HPDE6-E6E7 (cell line): Measurements from ENCODE around the gene STK10.
A peak's percentile ranks its signal among the peaks of the same experiment; 100 is the strongest.
"Not testable (repeated sequence)": the region's sequence is repeated elsewhere in the genome, so short reads cannot be mapped to it uniquely, and the experiment has no call there.

Experiments used
- DNase-seq: peaks from one replicate; pipeline ENCODE4 v3.0.0; 2011; ENCODE audit warnings: missing footprints; ENCODE audit errors: extremely low spot score

The STK10 gene

GRCh38 chr5:172188033-172188892 lies at the start of gene STK10:
Gene STK10, minus strand, starts transcription at chr5:172188224. Its CDS starts 182 bp downstream, at chr5:172188042.
- DNase-seq, result peak; percentile 96

DNA sequence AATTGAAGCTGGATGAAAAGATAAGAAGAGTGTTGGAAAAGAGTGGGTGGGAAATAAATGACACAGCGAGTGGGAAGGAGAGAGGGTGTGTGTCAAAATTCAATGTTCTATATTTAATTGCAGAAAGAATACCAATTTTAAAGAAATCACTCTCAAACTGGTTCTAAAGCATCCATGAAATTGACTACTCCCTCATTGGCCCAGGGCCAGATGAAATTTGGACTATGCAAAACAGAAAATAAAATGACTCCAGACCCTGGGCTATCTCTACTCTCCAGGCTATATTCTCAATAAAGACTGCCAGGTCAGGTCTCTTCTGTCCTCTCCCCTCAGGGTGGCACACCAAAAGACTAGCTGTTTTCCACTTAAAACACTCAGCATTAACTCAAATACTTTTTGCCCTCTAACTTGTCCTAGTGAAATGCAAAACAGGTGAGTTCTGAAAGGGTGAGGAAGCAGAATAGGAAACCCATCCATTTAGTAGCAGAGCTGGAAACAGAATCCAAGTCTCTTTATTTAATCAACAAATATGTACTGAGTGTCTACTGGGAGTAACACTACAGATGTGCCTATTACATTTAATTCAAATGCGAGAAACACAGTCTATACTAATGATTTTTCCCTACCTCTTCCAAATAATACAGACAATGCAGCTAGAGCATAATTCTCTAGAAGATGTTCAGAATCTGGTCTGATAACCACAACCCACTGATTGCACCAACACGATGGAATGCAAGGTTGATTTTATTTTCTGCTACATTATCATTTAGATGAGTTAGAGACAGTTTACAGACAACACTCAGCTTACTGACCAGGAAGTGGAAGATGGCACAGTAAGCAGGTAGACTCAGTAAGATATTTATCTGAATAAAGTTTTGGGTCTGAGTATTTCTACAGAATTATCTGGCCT lies 48.1 kb upstream of the STK10 start:
- DNase-seq, result no peak

DNA sequence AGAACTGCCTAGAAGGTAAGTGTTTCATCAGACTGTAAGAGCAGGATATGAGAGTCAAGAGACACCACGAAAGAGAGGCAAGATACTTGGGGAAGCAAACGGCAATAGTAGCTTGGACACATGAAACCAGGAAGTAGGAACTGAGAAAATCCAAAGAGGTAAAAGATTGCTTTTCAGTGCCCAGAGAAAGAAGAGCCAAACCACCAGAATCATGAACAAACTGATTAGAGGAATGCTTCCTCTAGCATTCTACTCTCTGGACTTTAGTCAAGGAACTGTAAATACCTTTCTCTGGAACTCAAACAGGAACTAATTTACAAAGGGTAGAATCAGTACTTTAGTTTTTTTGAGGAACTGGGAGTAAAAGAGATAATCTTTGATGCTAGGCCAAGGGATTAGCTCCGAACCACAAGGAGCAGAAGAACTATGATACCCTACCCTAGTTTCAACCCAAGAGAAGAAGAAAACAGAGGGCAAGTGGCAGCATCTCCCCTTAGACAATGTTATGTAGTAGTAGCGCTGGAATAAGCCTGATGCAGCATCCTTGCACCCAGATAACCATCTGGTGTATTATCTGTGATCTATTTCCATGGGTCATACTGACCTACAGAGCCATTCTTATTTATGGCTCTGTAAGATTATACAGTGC lies 47.2 kb upstream of the STK10 start:
- no peak for DNase-seq

DNA sequence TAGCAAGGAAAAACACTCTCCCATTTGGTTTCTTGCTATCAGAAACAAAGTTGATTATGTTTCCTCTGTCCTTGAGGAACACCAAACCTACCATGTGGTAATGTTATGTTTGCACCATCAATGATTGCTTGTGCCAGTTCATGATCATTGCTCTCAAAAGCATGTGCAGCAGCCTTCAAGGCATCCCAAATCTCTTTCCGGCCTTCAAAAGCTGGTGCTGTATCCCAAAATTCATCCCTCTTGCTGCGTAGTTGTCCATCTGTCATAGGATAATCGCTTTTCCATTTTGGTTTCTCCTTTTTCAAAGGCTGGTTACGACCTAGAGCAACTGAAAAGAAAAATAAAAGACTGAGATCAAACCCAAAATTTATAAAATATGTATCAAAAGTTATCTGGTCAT lies 46.0 kb upstream of the STK10 start:
- DNase-seq, result no peak

DNA sequence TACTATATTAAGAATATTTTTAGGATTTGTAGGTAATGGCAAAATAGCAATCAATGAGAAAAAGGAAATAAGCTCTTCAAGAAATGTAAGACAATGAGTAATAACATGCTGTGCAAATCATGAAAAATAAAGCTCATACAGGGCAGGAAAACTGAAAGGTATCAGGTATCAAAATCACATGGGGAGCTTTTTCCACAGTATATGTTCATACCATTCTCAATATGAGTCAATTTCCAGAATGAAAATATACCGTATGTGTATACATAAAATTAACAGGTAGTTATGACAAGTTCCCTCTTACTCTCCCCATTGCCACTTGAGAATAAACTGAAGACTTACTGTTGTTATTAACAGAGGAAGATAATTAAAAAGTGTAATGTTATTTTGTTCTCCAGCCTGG lies 41.9 kb upstream of the STK10 start:
- DNase-seq, result no peak

DNA sequence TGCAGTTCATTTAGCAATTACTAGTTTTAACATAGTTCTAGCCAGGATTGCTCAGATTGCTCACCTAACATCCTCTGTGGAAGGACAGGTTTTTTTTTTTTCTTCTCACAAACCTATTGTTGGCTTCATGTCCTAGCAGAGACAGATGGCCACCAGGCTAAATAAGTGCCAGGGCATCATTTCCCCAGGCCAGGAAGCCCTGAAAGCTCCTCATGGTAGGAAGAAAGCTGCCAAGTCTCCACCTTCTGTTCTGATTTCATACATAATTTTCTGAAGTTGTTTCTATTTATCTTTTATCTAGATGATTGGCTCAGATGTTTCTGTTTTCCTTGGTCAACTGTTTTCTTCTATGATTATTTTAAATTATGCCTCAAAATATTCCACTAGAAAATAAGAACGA lies 37.0 kb upstream of the STK10 start:
- DNase-seq, result no peak

DNA sequence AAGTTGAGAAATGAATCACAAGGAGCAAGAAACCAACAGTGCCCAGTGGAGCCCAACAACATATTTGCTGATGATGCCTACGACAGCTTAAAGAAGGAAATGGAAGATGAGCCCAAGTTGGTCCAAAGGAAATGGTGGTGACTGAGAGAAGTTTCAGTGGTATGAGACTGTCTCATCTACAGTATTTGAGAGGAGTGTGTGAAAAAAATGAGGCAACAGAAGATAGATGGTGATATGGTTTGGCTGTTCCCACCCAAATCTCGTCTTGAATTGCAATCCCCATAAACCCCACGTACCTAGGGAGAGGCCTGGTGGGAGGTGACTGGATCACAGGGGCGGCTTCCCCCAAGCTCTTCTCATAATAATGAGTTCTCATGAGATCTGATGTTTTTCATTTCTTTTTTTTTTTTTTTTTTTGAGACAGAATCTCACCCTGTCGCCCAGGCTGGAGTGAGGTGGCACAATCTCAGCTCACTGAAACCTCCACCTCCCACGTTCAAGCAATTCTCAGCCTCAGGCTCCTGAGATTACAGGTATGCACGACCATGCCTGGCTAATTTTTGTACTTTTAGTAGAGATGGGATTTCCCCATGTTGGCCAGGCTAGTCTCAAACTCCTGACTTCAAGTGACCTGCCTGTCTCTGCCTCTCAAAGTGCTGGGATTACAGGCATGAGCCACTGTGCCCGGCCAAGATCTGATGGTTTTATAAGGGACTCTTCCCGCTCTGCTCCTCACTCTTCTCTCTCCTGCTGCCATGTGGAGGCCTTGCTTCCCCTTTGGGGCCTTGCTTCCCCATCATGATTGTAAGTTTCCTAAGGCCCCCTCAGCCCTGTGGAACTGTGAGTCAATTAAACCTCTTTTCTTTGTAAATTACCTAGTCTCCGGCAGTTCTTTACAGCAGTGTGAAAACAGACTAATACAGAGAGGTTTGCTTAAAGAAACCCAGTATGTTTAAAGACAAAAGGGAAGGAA lies 36.2 kb upstream of the STK10 start:
- no peak for DNase-seq

GRCh38 chr5:172219296-172219695 lies 31.3 kb upstream of the STK10 start:
- no peak for DNase-seq

- no peak for DNase-seq
Measured at GRCh38 chr5:172216345-172216744, 28.3 kb upstream of the STK10 start.

GRCh38 chr5:172213126-172213525 lies 25.1 kb upstream of the STK10 start:
- DNase-seq, result no peak

- DNase-seq, result no peak
Measured at GRCh38 chr5:172211676-172212075, 23.7 kb upstream of the STK10 start.

DNA sequence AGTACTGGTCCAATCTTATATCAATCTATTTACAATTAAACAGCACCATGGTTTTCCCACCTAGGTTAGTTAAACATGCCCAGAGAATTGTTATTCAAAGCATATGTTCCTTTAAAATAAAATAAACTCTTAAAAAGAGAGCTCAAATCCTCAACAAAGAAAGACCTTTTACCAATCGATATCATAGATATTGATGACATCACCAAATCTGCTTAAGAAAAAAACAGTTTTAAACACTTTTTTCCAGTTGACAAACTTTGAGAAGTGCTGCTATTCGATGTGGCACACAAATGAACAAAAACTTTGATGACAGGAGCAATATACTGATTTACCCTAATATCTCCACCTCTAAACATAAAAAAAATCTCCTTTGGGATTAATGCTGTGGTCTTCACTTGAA lies 21.7 kb upstream of the STK10 start:
- no peak for DNase-seq

DNA sequence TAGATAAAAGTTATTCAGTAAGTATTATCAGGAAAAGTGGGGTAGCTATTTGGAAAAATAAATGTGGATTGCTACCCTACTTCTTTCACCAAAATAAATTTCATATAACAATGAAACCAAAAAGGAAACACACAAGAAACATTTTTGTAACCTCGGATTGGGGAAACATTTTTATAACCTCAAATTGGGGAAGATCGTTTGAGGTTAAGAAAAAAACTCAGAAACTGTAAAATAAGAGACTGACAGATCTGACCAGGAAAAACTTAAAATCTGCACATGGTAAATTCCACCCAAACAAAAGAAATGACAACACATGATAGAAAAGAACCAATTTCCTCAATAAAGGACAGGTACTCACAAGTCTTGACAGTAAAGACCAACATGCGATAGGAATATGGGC lies 19.5 kb upstream of the STK10 start:
- no peak for DNase-seq

GRCh38 chr5:172205984-172206383 lies 18.0 kb upstream of the STK10 start:
- DNase-seq, result not testable (repeated sequence)

DNA sequence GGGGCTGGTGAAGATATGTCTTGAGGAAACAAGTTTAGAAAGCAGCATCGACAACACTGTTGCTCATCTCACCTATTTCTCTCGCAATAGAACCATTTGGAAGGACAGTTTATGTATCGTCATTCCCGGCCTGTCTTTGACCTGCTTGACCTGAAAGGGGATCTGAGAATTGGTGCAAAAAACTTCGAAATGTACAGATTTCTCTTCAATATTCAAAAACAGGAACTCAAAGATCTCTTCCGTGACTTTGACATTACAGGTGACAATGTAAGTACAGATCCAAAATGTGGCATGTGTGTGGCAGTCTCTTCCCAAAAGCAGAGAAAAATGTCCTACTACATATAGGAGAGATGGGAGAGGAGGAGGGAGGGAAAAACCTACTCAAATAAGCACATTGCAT lies 12.5 kb upstream of the STK10 start:
- DNase-seq, result no peak

GRCh38 chr5:172199446-172199845 lies 11.4 kb upstream of the STK10 start:
- no peak for DNase-seq

DNA sequence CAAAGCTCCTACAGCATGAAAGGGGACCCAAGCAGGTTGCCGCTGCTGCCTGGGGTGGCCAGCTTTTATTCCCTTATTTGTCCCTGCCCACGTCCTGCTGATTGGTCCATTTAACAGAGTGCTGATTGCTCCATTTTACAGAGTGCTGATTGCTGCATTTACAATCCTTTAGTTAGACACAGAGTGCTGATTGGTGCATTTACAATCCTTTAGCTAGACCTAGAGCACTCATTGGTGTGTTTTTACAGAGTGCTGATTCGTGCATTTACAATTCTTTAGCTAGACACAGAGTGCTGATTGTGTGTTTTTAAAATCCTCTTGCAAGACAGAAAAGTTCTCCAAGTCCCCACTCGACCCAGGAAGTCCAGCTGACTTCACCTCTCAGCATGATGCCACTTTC lies 9.8 kb upstream of the STK10 start:
- not testable (repeated sequence) for DNase-seq

DNA sequence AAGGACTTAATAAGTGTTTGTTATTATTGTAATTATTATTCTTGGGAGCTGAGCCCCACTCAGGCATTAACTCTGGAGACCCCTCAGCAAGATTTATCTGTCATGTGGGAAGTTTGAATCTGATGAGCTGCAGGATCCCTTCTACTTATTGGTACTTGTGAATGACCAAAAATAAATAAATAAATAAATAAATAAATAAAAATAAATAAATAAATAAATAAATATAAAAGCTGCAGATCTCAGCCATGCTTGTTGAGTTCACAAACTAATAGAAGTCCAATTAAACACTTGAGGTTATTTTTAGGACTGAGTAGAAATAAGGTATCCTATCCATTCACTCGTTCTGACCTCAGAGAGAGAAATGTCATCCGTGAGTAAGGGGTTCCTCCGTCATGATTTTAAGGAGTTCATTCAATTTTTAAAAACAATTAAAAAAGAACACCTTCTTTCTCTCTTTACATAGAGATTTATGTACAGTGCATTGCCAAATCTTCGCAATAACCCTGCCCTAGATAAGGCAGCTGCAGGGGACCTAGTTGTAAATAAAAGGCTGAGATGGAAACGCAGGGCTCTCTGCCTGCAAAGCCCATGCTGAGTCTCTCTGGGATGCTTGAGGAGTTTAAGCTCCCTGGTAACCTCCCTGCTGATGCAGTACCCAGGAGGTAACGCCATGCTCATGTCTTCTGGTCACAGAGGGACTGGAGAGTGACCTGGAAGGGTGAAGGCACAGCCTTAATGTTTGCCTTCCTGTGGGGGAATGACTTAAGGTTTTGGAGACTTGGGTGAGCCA lies 7.2 kb upstream of the STK10 start:
- DNase-seq, result no peak

- DNase-seq, result no peak
Measured at GRCh38 chr5:172193872-172194271, 5.8 kb upstream of the STK10 start, which contains the start of gene EFCAB9. Gene EFCAB9, plus strand, starts transcription at chr5:172194172. Its CDS starts 1 bp downstream, at chr5:172194173.

GRCh38 chr5:172189693-172190296 lies 1.8 kb upstream of the STK10 start:
- no peak for DNase-seq
